CD4-positive, alpha-beta T cell treated with Interleukin-12 subunit alpha and Interleukin-12 subunit beta, for 1 hour (primary cell): Measurements from ENCODE around the gene RHOXF2.
"Not testable (repeated sequence)": the region's sequence is repeated elsewhere in the genome, so short reads cannot be mapped to it uniquely, and the experiment has no call there.

Experiments
- DNase-seq: peaks from one replicate; pipeline ENCODE4 v3.0.0-alpha.2; 2020

RHOXF2 gene

DNA sequence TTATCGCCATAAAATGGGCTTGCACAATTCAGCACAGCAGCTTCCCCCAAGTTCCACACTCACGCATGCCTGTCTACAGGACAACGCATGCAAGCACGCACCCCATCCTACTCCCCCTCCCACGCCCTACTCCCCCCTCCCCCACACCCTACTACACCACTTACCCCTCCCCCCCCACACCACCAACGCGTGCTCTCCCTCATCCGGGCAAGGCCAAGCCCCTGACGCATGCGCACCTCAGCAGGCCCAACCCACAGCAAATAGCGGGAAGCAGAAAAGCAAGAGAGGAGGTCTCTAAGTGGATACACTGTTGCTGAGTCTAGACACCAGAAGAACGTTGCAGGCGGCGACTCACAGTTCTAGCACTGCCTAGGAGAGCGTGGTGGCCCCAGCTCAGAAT, at the start of gene RHOXF2:
RHOXF2 (plus strand) TSS at position 301 of the 400 bp plus-strand sequence. CDS start 138 bp downstream, outside the sequence.
- not testable (repeated sequence) for DNase-seq

- DNase-seq: no peak
These were observed 49.0 kb upstream of the RHOXF2 start for GRCh38 chrX:120109378-120109777.

GRCh38 chrX:120111611-120112010, 46.8 kb upstream of the RHOXF2 start:
- DNase-seq: no peak

DNA sequence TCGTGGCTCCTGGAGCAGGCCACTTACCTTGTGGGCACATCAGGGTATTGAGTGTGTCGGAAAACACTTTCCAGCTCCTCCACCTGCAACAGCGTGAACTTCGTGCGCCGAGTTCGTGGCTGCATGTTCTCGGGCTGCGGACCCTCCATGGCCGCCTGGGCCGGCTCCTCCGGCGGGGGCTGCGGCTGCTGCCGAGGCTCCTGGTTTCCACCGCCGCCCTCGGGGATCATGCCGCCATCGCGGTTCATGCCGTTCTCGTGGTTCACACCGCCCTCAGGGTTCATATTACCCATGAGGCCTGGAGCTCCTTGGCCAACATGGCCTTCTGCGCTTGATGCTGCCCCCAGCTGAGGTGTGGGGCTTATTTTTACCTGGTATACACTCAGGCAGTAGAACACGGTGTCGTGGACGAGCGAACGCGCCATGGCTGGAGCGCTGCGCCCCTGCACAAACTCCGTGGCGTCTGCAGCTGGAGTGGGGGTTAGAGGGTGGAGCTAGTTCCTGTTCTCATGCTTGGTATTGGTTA, 42.9 kb upstream of the RHOXF2 start, which contains the start of gene RHOXF1:
RHOXF1 (minus strand) TSS at position 476 of the 526 bp plus-strand sequence; CDS start at position 425, 51 bp downstream.
- no peak for DNase-seq

DNA sequence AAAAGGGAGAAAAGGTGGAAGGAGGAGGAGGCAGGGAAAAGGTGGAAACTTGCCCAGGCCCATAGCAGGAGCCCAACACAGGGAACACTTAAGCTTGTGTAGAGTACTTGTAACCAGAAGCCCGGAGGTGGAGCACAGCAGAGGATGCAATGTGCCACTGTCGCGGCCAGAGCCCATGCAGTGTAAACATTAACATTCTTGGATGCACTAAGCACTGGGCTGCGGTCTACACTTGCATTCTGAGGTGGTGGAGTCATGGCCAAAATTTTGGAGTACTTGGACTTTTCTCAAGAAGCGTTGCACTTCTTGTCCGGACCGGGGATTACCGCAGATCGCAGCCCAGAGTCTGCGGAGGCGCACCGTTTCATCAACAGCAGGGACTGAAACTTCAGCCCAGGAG, 38.2 kb upstream of the RHOXF2 start:
- DNase-seq: no peak

DNA sequence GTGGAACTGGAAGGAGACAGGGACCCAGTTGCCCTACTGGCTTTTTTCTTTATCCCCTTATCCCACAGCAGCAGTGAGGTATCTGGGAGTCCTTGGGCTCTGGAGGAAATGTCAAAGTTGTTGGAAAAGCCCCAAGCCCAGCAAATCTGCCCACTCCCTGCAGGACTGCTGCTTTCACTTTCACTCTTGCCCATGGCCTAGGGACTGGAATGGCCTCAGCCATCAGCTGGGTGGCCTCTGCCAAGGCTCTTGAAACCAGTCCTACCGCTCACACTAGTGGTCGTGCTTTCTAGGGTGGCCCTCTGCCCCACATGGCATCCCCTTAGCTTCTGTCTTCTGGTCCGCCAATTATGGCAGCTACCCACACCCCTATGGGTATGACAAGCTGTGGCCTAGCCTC, 33.0 kb upstream of the RHOXF2 start:
- no peak for DNase-seq

- not testable (repeated sequence) for DNase-seq
These were observed 30.0 kb upstream of the RHOXF2 start for GRCh38 chrX:120128306-120128846.

DNA sequence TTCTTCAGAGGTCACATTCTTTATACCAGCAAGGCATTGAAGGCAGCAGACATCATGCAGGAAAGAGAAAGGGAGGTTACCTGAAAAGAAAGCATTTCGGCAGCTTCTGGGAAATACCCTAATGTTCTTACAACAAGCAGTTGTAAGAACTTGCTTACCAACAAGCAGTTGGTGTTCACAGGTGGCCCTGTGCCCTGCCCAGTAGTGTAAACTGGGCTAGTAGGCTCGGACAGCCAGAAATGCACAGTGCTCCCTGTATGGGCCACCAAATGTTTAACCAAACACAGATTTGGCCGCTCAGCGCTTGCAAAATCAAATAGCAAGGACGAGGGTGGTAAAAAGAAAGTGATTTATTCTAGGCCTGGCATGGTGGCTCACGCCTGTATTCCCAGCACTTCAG, 22.3 kb upstream of the RHOXF2 start:
- no peak for DNase-seq

DNA sequence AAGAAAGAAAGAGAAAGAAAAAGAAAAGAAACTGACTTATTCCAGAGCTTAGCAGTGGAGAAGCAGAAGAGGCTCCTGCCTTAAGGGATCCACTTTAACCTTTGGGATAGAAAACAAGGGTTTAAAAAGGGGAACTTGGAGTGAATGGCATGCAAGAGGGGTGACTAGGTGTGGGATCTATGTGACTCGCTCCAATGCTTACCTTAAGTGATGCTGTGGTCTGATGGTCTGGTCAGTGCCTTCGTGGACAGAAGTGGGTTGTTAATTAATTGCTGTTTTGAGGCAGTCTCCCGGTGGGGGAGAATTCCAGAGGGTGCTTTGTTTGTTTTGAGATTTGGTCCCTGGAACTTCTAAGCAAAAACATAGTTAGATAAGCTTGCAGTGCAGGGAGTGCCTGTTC, 21.6 kb upstream of the RHOXF2 start:
- DNase-seq: no peak

GRCh38 chrX:120137439-120137838, 21.0 kb upstream of the RHOXF2 start:
- DNase-seq: no peak

- no peak for DNase-seq
These were observed 18.0 kb upstream of the RHOXF2 start for GRCh38 chrX:120140293-120140981.

DNA sequence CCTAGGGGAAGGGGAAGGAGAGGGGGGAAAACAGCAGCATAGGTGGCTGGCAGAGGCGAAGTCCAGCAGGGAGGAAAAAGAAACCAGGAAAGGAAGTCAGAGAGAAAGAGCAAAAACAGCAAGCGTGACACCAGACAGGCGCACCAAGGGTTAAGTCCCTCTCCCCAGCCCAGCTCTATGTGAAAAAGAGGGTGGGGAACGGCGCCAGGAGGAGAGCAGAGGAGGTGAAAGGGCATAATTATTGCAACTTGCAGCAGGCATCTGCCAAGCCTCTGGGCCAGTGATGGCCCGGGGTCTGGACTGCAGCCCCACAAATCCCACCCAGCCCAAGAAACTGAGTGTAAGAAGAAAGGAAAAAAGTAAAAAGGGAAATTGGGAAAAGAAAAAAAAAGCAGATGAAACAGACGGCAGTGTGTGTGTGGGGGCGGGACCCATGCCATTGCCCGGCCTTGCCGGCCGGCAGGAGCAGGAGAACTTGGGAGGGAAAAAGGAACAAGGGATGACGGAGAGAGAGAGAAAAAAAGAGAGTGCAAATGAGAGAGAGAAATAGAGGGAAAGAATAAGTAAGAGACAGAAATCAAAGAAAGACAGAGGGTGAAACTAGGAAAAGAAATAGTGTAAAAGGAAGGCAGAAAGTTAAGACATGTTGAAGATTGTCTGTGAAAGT, 14.1 kb upstream of the RHOXF2 start:
- no peak for DNase-seq

DNA sequence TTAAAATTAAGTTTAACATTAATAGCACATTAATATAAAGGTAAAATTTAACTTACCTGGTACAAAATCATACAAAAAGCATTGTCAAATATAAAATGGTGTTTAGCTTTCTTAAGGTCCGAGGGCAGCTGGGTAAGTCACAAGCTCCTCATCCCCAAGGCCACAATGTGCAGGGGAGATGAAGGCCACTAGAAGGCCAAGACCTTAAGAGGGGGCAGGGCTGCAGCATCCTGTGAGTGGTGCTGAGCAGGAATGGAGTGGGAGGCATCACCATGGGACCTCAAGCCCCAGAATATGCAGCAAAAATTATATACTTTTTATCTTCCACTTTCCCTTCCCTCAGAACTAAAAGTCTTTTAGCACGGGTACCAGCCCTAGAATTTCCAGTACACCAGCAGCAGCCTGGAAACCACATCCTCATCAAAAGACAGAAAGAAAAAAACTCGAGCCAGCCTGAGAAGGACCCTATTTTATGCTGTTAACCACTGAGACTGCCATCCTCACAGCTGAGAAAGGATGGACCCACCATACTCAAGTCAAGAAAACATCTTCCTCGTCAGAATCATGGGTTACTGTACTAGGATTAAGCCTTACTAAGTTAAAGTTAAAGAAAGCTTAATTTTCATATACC, 13.0 kb upstream of the RHOXF2 start:
- no peak for DNase-seq

DNA sequence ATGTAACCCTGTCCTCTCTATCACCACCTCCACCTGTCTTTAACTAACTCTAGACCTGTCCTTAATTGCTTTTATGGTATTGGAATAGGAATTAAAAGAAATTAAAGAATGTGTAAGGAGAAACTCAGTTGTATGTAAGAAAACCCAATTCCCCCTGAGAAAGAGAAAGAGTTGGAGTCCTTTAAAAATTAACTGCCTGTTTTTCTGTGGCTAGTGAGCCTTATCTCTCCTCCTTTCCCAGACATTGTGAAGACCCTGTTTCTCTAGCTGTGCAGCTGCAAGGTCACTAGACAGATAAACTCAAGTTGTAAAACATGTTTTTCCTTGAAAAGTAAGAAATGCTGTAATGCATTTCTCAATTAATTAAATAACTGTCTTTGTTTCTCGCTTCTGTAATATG, 12.1 kb upstream of the RHOXF2 start:
- not testable (repeated sequence) for DNase-seq

GRCh38 chrX:120147537-120147936, 10.9 kb upstream of the RHOXF2 start:
- DNase-seq: no peak

DNA sequence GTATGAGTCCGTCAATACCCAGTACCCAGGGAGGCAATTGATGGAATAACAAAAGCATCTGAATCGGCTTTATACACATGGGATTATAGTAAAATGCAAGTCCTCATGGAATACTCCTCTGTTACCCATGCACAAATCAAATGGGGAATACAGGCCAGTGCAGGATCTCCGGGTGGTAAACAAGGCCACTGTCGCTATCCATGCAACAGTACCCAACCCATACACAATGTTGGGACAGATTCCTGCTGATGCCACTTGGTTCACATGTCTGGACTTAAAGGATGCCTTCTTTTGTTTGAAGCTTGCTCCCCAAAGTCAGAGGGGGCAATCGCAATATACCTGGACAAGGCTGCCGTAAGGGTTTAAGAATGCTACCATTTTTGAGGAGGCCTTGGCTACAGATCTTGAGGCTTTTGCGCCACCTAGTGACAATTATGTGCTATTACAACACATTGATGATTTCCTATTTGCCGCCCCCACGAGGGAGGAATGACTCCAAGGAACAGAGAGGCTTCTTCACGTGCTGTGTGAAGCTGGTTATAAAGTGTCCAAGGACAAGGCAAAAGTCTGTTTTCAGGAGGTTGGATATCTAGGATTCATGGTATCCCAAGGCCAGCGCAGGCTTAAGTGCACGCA, 8.2 kb upstream of the RHOXF2 start:
- not testable (repeated sequence) for DNase-seq

DNA sequence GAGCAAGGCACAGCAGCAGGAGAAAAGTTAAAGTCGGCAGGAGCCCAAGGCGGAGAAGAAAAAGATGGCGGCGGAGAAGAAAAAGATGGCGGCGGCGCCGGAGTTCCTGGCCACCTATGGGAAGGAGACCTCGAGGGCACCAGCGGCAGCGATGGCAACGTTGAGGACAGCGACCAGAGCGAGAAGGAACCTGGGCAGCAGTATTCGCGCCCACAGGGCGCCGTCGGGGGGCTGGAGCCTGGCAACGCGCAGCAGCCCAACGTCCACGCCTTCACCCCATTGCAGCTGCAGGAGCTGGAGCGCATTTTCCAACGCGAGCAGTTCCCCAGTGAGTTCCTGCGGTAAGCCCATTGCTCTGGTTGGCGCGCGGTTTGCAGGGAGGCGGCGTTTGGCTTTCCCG, 673 bp downstream of the RHOXF2 start:
- not testable (repeated sequence) for DNase-seq

DNA sequence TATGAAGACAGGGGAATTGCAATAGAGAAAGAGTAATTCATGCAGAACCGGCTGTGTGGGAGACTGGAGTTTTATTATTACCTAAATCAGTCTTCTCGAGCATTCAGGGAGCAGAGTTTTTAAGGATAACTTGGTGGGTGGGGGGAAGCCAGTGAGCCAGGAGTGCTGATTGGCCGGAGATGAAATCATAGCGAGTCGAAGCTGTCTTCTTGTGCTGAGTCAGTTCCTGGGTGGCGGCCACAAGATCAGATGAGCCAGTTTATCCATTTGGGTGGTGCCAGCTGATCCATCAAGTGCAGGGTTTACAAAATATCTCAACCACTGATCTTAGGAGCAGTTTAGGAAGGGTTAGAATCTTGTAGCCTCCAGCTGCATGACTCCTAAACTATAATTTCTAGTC, 34.8 kb downstream of the RHOXF2 start:
- DNase-seq: not testable (repeated sequence)

DNA sequence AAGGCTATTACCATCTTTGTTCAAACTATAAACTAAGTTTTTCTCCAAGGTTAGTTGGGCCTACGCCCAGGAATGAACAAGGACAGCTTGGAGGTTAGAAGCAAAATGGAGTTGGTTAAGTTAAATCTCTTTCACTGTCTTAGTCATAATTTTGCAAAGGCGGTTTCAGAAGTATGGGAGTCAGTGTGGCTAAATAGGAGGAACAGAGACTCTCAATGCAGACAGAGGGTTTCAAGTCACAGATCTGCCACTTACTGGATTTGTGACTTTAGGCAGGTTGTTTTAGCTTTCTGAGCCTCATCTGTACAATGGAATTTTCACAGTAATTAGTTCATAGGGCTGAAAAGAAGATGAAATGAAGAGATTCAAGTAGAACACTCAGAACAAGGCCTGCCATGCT, 35.3 kb downstream of the RHOXF2 start:
- DNase-seq: not testable (repeated sequence)

- not testable (repeated sequence) for DNase-seq
These were observed 37.4 kb downstream of the RHOXF2 start for GRCh38 chrX:120195786-120196185.

GRCh38 chrX:120196626-120197283, 38.3 kb downstream of the RHOXF2 start:
- DNase-seq: not testable (repeated sequence)

- DNase-seq: no peak
These were observed 42.4 kb downstream of the RHOXF2 start for GRCh38 chrX:120200851-120201250.
